Peyer's patch (tissue), 4 donors: Measurements from ENCODE around the gene FAM110D. TPM values are rescaled to one million over a fixed set of nuclear protein-coding genes. Genes with fewer than 3 reads are reported as not detected.

Experiments used
- DNase-seq, 3 donors: peaks; one replicate each; pipeline ENCODE4 v3.0.0-alpha.2; 2017 to 2019
- H3K27ac ChIP-seq, 4 donors: fragments of 200-600 bp; sonication (generic); one replicate each; pipeline ENCODE4 v1.5.1; 2016 to 2019
- H3K27me3 ChIP-seq, 2 donors: fragments of 200-600 bp; sonication (generic); one replicate each; pipeline ENCODE4 v1.5.1; 2019
- H3K36me3 ChIP-seq, 3 donors: fragments of 200-600 bp; sonication (generic); one replicate each; pipeline ENCODE4 v1.5.1; 2016 to 2019
- H3K4me1 ChIP-seq, 4 donors: fragments of 200-600 bp; sonication (generic); one replicate each; pipeline ENCODE4 v1.5.1; 2016 to 2019
- H3K4me3 ChIP-seq, 4 donors: fragments of 200-600 bp; sonication (generic); 1 replicate in 3 of 4; 2 replicates in 1 of 4; pipeline ENCODE4 v1.5.1; 2016 to 2019; ENCODE audit warnings: mild to moderate bottlenecking in 1 of 4
- H3K9me3 ChIP-seq, 4 donors: fragments of 200-600 bp; sonication (generic); one replicate each; pipeline ENCODE4 v1.5.1; 2016 to 2019; ENCODE audit warnings: mild to moderate bottlenecking in 1 of 4
- POLR2A ChIP-seq, 2 donors: fragments of 450-650 bp; IDR thresholded peaks; one replicate each; pipeline ENCODE4 v1.5.1; 2017; ENCODE audit warnings: antibody characterized with exemption in 2 of 2, mild to moderate bottlenecking in 2 of 2, moderate library complexity in 2 of 2
- total RNA-seq, 4 donors: library from RNA; depleted of rRNA; stranded (reverse); fragments of >200 nt; gene quantifications; one replicate each; pipeline ENCODE4 v1.1.0, GENCODE V29; 2016
- TF ChIP-seq, protein P1 (sequence below), 6 experiments: fragments of 450-650 bp in 4 of 6; fragments of 200-600 bp in 2 of 6; sonication (generic) in 1 of 6; IDR thresholded peaks; one replicate each; pipeline ENCODE4 v1.5.1; 2017 to 2019; ENCODE audit warnings: antibody characterized with exemption in 6 of 6, mild to moderate bottlenecking in 3 of 6, moderate library complexity in 1 of 6

FAM110D gene
- total RNA-seq, 4 donors from 2014 or later = 1.3 to 6.6 (median 1.3) TPM; not detected in 1

DNA sequence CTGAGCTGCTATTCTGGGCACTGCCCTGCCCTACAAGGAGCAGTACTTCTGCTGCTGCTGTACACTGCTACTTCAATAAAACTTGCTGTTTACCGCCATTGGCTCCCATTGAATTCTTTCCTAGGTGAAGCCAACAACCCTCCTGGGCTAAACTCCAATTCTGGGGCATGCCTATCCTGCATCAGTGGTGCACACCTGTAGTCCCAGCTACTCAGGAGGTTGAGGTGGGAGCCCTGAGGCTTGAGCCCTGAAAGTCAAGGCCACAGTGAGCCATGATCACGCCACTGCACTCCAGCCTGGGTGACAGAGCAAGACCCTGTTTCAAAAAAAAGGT lies 26.1 kb upstream of the FAM110D start:
- Histone ChIP-seq H3K27me3 (no peaks in the 10 kb centered on the region), H3K36me3 (no peaks in the 10 kb centered on the region), H3K4me1 (peaks cover 0 to 4% (median 0%) of the 10 kb centered on the region in 4 donors), H3K27ac (no peak overlapping the region), H3K4me3 (no peak overlapping the region), H3K9me3 (no peaks in the 10 kb centered on the region)
- TF ChIP-seq, protein P1, sequence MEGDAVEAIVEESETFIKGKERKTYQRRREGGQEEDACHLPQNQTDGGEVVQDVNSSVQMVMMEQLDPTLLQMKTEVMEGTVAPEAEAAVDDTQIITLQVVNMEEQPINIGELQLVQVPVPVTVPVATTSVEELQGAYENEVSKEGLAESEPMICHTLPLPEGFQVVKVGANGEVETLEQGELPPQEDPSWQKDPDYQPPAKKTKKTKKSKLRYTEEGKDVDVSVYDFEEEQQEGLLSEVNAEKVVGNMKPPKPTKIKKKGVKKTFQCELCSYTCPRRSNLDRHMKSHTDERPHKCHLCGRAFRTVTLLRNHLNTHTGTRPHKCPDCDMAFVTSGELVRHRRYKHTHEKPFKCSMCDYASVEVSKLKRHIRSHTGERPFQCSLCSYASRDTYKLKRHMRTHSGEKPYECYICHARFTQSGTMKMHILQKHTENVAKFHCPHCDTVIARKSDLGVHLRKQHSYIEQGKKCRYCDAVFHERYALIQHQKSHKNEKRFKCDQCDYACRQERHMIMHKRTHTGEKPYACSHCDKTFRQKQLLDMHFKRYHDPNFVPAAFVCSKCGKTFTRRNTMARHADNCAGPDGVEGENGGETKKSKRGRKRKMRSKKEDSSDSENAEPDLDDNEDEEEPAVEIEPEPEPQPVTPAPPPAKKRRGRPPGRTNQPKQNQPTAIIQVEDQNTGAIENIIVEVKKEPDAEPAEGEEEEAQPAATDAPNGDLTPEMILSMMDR (IDR thresholded peaks at IDR 0.05) = no peak
- TF ChIP-seq POLR2A (IDR thresholded peaks at IDR 0.05) = no peak
- no peak for DNase-seq

DNA sequence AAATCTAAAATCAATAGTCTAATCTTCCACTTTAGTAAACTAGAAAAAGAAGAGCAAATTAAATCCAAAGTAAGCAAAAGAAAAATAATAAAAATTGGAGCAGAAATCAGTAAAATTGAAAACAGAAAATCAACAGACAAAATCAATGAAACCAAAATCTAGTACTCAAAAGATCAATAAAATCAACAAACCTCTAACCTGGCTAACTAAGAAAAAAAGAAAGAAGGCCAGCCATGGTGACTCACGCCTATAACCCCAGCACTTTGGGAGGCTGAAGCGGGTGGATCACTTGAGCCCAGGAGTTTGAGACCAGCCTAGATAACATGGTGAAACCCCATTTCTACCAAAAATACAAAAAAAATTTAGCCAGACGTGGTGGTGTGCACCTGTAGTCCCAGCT lies 24.4 kb upstream of the FAM110D start:
- no peak overlapping the region for H3K4me3 ChIP-seq
- TF ChIP-seq POLR2A (IDR thresholded peaks at IDR 0.05) = no peak
- TF ChIP-seq, protein P1 (IDR thresholded peaks at IDR 0.05) = no peak
- DNase-seq = no peak
- no peaks in the 10 kb centered on the region for H3K27me3 ChIP-seq
- H3K4me1 ChIP-seq = no peaks in the 10 kb centered on the region
- H3K9me3 ChIP-seq = no peaks in the 10 kb centered on the region
- H3K27ac ChIP-seq = no peak overlapping the region
- no peaks in the 10 kb centered on the region for H3K36me3 ChIP-seq

DNA sequence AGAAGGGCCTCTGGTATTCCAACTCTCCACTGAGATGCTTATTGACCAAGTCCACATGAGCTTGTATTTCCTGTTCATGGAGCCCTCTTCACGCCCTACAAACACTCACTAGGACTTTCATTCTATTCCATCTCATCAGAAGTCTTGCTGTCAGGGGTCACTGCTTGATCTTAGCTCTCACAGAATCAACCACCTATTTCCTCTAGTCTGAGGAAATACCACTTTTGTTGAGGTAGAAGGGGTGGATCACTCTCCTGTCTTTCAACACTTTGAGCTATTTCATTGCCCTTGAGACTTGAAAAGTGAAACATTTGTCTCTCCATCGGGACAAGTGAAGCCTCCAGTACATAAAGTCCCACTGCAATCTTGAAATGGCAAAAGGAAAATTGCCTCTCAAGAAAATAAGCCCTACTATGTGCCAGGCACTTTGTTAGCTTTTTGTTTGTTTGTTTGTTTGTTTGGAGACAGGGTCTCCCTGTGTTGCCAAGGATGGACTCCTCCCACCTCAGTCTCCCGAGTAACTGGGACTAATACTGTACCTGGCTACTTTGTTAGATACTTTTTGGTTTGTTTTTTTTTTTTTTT lies 19.8 kb upstream of the FAM110D start:
- H3K27me3 ChIP-seq = no peaks in the 10 kb centered on the region
- no peaks in the 10 kb centered on the region for H3K9me3 ChIP-seq
- no peaks in the 10 kb centered on the region for H3K4me1 ChIP-seq

DNA sequence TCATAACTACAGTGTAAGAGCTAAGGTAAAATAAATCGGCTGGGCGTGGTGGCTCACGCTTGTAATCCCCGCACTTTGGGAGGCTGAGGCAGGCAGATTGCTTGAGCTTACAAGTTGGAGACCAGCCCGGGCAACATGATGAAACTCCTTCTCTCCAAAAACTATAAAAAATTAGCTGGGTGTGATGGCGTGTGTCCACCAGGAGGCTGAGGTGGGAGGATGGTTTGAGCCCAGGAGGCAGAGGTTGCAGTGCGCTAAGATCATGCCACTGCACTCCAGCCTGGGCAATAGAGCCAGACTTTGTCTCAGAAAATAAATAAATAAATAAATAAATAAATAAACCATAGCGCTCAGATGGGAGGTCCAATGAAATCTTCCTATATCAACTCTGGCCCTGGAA lies 16.7 kb upstream of the FAM110D start:
- no peaks in the 10 kb centered on the region for H3K27me3 ChIP-seq
- no peak overlapping the region for H3K4me3 ChIP-seq

More for the DNA sequence above, 19.8 kb upstream of the FAM110D start:
- Histone ChIP-seq H3K27ac (no peak overlapping the region), H3K4me3 (no peak overlapping the region), H3K36me3 (no peaks in the 10 kb centered on the region)
- no peak for TF ChIP-seq POLR2A (IDR thresholded peaks at IDR 0.05)
- TF ChIP-seq, protein P1 (IDR thresholded peaks at IDR 0.05) = no peak
- no peak for DNase-seq

DNA sequence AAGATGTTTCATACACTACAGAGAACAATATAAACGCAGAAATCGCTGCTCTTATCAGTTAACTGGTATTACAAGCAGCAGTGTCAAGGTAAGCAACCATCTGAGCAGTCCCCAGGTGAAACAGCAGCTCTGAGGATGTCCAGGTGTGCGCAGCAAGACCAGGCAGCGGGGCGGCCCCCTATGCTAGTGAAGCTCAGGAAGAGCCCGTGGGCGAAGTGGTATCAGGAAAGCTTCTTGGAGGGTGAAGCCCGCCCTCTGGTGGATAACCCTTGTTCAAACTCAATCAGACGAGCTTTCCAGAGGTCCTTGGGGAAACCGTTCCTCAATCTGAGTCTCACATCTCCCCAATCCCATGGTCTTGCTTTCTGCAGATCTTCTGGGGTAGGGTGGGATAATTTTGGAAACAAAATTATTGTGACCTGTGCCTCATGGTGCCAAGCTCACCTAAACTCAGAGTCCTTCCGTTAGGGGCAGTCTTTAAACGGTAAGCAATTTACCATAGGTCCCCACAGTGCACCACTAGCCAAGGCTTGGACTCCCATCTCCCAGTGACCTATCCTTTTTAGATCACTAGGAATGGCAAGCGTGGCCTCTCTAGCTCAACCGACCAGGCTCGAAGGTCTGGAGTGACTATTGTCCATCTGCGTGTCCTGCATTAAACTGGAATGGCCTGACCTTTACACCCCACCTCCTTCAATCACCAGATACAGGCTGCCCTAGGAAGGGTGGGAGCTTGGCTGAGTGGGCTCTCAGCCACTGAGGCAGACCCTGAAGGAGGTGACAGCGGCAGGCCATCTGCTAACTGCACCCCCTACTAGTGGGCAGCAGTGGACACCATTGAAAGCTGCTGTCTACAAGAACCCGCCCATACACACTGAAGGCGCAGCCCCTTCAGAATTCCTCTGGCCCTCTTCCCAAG lies 13.6 kb upstream of the FAM110D start:
- peak; percentile 78 to 93 (median 79) for DNase-seq
- Histone ChIP-seq H3K27ac (no peak overlapping the region), H3K36me3 (no peaks in the 10 kb centered on the region), H3K9me3 (no peaks in the 10 kb centered on the region), H3K4me3 (no peak overlapping the region), H3K4me1 (no peaks in the 10 kb centered on the region), H3K27me3 (no peaks in the 10 kb centered on the region)
- TF ChIP-seq POLR2A (IDR thresholded peaks at IDR 0.05) = no peak
- TF ChIP-seq, protein P1 (IDR thresholded peaks at IDR 0.05) = peak; percentile 64 to 85 (median 82)

More for the DNA sequence above, 16.7 kb upstream of the FAM110D start:
- no peak overlapping the region for H3K27ac ChIP-seq
- no peak for DNase-seq
- no peaks in the 10 kb centered on the region for H3K36me3 ChIP-seq
- TF ChIP-seq POLR2A (IDR thresholded peaks at IDR 0.05) = no peak
- TF ChIP-seq, protein P1 (IDR thresholded peaks at IDR 0.05) = no peak
- no peaks in the 10 kb centered on the region for H3K4me1 ChIP-seq
- H3K9me3 ChIP-seq = no peaks in the 10 kb centered on the region
